K562 (cell line): ENCODE measurements around the gene BEST2. TPM values are rescaled to one million over a fixed set of nuclear protein-coding genes. Genes with fewer than 3 reads are reported as not detected.

Experiments used
- KDM5B ChIP-seq: fragments of 200-600 bp; sonication (generic); IDR thresholded peaks from 2 replicates; pipeline ENCODE4 v1.6.1; 2012; ENCODE audit warnings: low read depth, mild to moderate bottlenecking, moderate library complexity, low read length, control low read depth, inconsistent platforms; ENCODE audit not compliant: insufficient replicate concordance
- polyA plus RNA-seq, 8 experiments: library from polyadenylated mRNA; depleted of rRNA in 4 of 8; stranded (reverse) in 5 of 8; unstranded in 3 of 8; fragments of >200 nt; fragmentation: Nextera tagmentation in 2 of 8; fragmentation: Illumina TruSeq in 1 of 8; extraction: Ambion mirVana in 2 of 8; extraction: Trizol in 1 of 8; gene quantifications; 2 replicates each; pipeline versions ENCODE4 v1.2.1 to v1.2.3, GENCODE V29; 2011 to 2014; ENCODE audit warnings: inconsistent platforms in 1 of 8, missing spikeins in 1 of 8
- total RNA-seq, 7 experiments: library from RNA; depleted of rRNA in 6 of 7; stranded (reverse); fragments of >200 nt in 6 of 7; fragmentation: Illumina TruSeq in 2 of 7; extraction: Trizol in 2 of 7; gene quantifications; 2 replicates each; pipeline versions ENCODE4 v1.2.1 to v1.2.3, GENCODE V29; 2011 to 2021; ENCODE audit warnings: low replicate concordance in 1 of 7
- TF ChIP-seq, protein P1 (sequence below): fragments of 250-450 bp; sonication (Bioruptor Pico); IDR thresholded peaks from 2 replicates; pipeline ENCODE4 v1.4.0; 2020; ENCODE audit warnings: mild to moderate bottlenecking, moderate library complexity
- TF ChIP-seq, protein P2 (sequence below): fragments of 250-450 bp; sonication (Bioruptor Pico); IDR thresholded peaks from 2 replicates; pipeline ENCODE4 v1.8.0; 2021; ENCODE audit warnings: borderline replicate concordance, mild to moderate bottlenecking, moderate library complexity; ENCODE audit not compliant: poor library complexity, severe bottlenecking

The BEST2 gene
- total and polyA plus RNA-seq, 9 of the 15 experiments (the other 6 are each of a cell fraction or from before 2014, with no cell fraction given): not detected

DNA sequence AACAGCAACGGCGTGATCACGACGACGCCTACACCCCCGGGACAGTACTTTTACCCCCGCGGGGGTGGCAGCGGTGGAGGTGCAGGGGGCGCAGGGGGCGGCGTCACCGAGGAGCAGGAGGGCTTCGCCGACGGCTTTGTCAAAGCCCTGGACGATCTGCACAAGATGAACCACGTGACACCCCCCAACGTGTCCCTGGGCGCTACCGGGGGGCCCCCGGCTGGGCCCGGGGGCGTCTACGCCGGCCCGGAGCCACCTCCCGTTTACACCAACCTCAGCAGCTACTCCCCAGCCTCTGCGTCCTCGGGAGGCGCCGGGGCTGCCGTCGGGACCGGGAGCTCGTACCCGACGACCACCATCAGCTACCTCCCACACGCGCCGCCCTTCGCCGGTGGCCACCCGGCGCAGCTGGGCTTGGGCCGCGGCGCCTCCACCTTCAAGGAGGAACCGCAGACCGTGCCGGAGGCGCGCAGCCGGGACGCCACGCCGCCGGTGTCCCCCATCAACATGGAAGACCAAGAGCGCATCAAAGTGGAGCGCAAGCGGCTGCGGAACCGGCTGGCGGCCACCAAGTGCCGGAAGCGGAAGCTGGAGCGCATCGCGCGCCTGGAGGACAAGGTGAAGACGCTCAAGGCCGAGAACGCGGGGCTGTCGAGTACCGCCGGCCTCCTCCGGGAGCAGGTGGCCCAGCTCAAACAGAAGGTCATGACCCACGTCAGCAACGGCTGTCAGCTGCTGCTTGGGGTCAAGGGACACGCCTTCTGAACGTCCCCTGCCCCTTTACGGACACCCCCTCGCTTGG, 40.7 kb downstream of the BEST2 start (continued):
- TF ChIP-seq, protein P1, sequence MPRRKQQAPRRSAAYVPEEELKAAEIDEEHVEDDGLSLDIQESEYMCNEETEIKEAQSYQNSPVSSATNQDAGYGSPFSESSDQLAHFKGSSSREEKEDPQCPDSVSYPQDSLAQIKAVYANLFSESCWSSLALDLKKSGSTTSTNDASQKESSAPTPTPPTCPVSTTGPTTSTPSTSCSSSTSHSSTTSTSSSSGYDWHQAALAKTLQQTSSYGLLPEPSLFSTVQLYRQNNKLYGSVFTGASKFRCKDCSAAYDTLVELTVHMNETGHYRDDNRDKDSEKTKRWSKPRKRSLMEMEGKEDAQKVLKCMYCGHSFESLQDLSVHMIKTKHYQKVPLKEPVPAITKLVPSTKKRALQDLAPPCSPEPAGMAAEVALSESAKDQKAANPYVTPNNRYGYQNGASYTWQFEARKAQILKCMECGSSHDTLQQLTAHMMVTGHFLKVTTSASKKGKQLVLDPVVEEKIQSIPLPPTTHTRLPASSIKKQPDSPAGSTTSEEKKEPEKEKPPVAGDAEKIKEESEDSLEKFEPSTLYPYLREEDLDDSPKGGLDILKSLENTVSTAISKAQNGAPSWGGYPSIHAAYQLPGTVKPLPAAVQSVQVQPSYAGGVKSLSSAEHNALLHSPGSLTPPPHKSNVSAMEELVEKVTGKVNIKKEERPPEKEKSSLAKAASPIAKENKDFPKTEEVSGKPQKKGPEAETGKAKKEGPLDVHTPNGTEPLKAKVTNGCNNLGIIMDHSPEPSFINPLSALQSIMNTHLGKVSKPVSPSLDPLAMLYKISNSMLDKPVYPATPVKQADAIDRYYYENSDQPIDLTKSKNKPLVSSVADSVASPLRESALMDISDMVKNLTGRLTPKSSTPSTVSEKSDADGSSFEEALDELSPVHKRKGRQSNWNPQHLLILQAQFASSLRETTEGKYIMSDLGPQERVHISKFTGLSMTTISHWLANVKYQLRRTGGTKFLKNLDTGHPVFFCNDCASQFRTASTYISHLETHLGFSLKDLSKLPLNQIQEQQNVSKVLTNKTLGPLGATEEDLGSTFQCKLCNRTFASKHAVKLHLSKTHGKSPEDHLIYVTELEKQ (CRISPR knock-in tag): no peak
- TF ChIP-seq, protein P2, sequence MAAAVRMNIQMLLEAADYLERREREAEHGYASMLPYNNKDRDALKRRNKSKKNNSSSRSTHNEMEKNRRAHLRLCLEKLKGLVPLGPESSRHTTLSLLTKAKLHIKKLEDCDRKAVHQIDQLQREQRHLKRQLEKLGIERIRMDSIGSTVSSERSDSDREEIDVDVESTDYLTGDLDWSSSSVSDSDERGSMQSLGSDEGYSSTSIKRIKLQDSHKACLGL (CRISPR knock-in tag): no peak
- TF ChIP-seq KDM5B: peak; percentile 72
